ENCODE measurements around the gene GPBP1. TPM values are rescaled to one million over a fixed set of nuclear protein-coding genes. Genes with fewer than 3 reads are reported as not detected.

The GPBP1 gene
- total RNA-seq, 1 experiment from 2014 or later, result 54.4 TPM

GRCh38 chr5:57313716-57314115 is 139.9 kb downstream of the GPBP1 start:
- in situ Hi-C loops (cut with HindIII; ENCODE audit: low pct_unique_long_range_greater_than_20kb, low sequenced_read_pairs), result no loop called here
- Histone ChIP-seq H3K27me3 (ENCODE audit: control insufficient read depth, insufficient read depth, low read length) (no peaks in the 10 kb centered on the region), H3K9me3 (ENCODE audit: control insufficient read depth, insufficient read depth, low read depth, low read length) (no peaks in the 10 kb centered on the region), H3K27ac (ENCODE audit: low read length) (no peak overlapping the region), H3K4me3 (ENCODE audit: low read depth in 2 of 2, low read length in 2 of 2) (no peak overlapping the region), H3K36me3 (ENCODE audit: control insufficient read depth, insufficient read depth, low read length) (no peaks in the 10 kb centered on the region), H3K4me1 (ENCODE audit: control insufficient read depth, insufficient read depth, low read length) (no peaks in the 10 kb centered on the region; the same call in 1 of the 2 replicates)
- BruUV-seq (replicated peaks), result no TSS peak
- no peak for DNase-seq (ENCODE audit: low read depth, low spot score)
- ChIA-PET CTCF (no interaction called here), POLR2A (no interaction called here)
- intact Hi-C loops (cut with micrococcal nuclease; ENCODE audit: unreplicated experiment), result no loop called here
- TF ChIP-seq CTCF (IDR thresholded peaks at IDR 0.05), result no peak
- no peak for TF ChIP-seq REST (IDR thresholded peaks at IDR 0.05; ENCODE audit: insufficient read depth in 1 of 2, low read depth in 2 of 2, low read length in 1 of 2)
- no peak for TF ChIP-seq POLR2AphosphoS5 (IDR thresholded peaks at IDR 0.05; ENCODE audit: low read depth, low read length)
- peak; percentile 51; the same call in 1 of the 2 replicates for ATAC-seq

Other genes starting within 250 kb of the GPBP1 start
- 29.7 TPM for gene MIER3, start 221.9 kb upstream of the GPBP1 start, total RNA-seq (2021; ENCODE audit: unreplicated experiment)